NCI-H146 treated with DMSO at 0.1 percent for 48 hours (cell line): ENCODE data around the gene APEX1.
"Not testable (repeated sequence)": the region's sequence is repeated elsewhere in the genome, so short reads cannot be mapped to it uniquely, and the experiment has no call there.

Experiments
- DNase-seq: peaks from one replicate; lab custom pipeline; 2025; ENCODE audit not compliant: unreplicated experiment; lab: John Stamatoyannopoulos, UW

The APEX1 gene

GRCh38 chr14:20472536-20473169 lies 17.6 kb downstream of the APEX1 start:
- DNase-seq = no peak

GRCh38 chr14:20476776-20477175 lies 21.8 kb downstream of the APEX1 start:
- DNase-seq = no peak

DNA sequence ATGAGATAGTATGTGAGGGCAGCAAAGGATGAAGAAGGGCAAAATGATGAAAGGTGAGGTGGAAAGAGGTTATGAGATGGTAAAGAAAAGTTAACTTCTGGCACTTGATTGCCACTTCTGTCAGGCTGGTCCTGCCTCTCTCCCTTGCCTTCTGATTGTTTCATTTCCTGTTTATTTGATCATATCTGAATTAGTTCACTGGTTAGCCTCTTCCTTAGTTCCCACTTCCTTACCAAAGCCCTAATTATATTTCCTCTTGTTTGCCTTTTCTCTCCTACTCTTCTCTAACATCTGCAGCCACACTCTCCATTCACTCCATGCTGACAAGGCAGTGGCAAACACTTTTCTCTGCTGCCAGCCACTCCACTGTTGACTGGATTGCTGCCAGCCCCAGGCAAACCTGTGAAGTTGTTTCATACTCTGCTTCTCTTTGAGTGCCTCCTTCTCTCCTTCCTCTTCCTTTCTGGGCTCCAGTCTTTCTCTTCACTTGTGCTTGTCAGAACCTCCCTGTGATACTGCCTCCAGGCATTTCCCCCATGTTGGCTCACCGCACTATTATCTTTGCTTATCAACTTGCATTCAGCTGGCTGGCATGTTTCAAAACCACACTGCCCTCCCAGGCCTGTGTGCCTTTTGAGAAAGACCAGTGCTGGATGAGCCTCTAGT lies 22.3 kb downstream of the APEX1 start:
- no peak for DNase-seq

GRCh38 chr14:20478894-20479293 lies 23.9 kb downstream of the APEX1 start:
- no peak for DNase-seq

DNA sequence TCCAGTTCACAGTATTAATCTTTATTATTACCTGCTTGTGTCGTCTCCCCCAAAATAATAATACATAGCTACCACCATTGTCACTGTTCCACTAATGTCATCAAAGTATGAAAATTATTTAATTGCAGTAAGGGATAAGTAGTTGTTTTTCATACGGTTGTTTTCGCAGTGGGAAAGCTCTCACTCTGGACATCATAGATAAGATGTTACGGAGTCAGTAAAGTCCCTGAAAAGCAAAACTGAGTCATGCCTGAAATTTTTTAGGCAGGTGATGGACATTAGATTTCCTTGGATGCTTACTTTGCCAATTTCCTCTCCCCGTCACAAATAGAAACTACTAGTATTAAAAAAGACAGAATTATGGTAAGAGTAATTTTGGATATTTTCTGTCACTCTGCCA lies 27.4 kb downstream of the APEX1 start:
- DNase-seq = no peak

- no peak for DNase-seq
Measured at GRCh38 chr14:20485900-20486299, 30.9 kb downstream of the APEX1 start.

DNA sequence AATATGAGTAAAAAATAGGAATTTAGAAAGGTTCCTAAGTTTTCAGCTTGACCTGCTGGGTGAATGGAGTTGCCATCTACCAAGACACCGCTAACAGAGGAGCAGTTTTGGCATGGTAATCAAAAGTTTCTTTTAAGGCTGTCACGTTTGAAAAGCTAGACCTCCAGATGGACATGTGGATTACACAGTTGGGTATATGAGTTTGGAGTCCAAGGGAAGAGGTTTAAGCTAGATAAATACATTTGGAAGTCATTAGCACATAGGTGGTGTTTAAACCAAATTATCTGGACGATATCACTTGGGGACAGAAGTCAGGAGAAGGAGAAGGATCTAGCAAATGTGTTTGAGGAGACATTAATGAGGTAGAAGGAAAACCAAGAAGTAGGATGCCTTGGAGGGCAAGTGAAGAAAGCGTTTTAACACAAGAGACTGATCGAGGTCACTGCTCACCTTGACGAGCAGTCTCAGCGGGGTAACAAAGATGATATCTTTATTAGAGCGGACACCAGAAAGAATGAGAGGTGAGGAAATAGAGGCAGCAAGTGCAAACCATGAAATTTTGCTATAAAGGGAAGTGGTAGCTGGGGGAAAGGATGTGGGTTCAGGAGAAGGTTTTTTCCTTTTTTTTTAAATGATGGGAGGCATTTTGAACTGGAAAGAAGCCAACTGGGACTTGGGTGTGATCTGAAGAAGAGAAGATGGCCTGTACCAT lies 31.8 kb downstream of the APEX1 start:
- DNase-seq = no peak

- DNase-seq = no peak
Measured at GRCh38 chr14:20487396-20487725, 32.3 kb downstream of the APEX1 start.

DNA sequence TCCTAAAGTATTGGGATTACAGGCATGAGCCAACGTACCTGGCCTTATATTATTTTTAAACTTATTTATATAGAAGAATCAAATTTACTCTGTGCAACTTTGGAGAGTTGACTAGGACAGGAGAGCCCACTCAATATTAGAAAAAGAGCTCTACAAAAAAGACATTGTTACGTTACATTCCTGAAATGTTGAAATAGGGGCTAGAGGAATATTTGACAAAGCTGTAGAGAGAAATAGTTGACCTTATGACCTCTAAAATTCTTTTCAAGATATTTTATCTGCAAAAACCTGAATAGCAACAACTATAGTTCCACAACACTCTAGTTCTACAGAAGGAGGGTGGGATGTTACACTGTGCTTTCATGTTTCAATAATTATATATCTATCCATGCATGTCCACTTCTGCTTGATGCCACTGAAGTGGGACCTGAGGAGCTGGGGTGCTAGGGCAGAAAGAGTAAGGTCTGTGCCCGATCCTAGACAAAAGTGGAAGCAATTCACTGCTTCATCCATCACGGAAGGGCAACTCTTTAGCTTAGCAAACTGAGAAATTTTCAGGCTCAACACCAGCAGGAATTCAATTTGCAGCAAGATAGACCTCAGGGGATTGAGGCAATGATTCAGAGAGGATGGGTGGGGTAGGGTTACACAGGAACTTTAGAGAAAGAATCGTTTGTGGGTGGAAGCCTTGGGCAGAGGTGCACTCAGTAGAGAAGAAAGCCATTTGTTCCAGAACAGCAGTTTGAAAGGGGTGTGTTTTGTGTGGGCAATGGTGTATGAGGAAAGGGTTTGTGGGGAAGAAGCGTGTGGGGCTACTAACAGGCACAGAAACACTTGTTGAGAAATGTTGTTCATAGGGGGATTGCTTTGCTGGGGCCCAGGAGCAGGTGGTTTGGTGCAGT lies 34.3 kb downstream of the APEX1 start:
- no peak for DNase-seq

DNA sequence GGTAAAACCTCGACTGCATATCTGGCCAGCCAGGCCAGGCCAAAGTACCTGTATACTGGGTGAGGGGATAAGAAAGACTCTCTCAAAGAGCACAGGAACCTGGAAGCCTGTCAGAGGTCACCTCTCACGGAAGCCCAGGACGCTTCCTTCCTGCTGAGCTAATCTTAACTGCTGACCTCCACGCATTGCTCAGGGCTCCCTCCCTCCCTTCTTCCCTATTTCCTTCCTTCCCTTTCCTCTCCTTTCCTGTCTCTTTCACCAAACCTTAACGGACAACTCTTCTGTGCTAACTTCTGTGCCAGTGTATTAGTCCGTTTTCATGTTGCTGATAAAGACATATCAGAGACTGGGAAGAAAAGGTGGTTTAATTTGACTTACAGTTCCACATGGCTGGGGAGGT lies 35.5 kb downstream of the APEX1 start:
- DNase-seq = no peak

GRCh38 chr14:20492486-20492885 lies 37.5 kb downstream of the APEX1 start:
- DNase-seq = no peak

DNA sequence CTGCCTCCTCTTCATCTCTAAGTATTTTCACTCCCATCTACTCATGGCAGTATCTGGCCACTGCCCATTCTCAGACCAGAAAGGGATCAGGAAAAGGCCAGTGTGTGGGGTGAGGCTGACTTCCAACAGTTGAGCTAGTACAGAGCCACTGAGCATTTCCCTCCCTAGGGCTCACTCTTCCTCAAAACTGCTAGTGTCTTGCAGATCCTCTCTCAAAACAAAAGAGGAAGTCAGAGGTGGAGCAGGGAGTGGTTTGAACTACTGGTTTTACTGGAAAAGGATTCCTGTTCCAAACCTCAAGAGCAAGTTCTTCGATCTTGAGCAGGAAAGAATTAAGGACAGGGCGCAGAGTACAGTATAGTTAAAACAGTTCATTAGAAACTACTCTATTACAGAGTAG lies 38.6 kb downstream of the APEX1 start:
- no peak for DNase-seq

- DNase-seq = no peak
Measured at GRCh38 chr14:20494935-20495766, 40.1 kb downstream of the APEX1 start.

GRCh38 chr14:20498622-20499021 lies 43.6 kb downstream of the APEX1 start:
- DNase-seq = no peak

DNA sequence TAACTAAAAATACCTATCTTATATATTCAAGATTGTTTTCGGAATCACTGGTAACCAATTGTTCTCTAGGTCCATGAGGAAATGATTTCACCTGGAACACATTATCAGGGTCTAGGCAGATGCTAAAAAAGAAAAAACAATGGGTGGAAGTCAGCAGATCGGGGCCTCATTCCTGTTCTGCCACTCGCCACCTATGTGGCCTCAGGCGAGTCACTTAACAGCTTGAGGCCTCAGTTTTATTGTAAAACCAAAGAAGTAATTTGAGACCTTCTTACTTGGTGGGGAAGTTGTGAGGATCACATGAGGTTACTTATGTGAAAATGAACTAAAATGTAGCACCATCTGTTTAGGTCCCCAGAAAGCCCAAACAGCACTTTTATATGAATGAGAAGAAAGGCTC lies 44.1 kb downstream of the APEX1 start:
- DNase-seq = no peak

- DNase-seq = no peak
Measured at GRCh38 chr14:20499881-20500280, 44.9 kb downstream of the APEX1 start.

- no peak for DNase-seq
Measured at GRCh38 chr14:20501346-20501745, 46.3 kb downstream of the APEX1 start.

DNA sequence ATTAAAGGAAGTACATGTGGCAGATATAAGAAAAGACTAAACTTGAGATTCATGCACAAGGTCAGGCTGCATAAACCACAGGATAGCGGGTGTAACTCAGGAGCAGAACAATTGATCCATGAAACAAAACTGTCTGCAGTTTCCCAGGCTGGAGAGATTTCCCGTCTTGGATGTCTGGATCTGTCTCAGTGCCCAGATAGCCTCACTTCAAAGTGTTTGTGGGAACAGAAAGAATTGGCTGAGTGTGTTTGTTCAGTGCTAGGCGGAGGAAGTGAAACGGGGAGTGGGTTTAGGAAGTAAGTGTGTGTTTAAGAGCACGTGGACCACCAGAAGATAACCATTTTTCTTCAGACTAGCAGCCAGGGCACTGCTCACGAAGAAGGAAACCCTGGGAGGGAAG lies 48.9 kb downstream of the APEX1 start:
- DNase-seq = no peak

DNA sequence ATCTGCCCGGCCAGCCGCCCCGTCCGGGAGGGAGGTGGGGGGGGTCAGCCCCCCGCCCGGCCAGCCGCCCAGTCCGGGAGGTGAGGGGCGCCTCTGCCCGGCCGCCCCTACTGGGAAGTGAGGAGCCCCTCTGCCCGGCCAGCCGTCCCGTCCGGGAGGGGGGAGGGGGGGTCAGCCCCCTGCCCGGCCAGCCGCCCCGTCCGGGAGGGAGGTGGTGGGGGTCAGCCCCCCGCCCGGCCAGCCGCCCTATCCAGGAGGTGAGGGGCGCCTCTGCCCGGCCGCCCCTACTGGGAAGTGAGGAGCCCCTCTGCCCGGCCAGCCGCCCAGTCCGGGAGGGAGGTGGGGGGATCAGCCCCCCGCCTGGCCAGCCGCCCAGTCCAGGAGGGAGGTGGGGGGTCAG lies 51.2 kb downstream of the APEX1 start:
- not testable (repeated sequence) for DNase-seq

DNA sequence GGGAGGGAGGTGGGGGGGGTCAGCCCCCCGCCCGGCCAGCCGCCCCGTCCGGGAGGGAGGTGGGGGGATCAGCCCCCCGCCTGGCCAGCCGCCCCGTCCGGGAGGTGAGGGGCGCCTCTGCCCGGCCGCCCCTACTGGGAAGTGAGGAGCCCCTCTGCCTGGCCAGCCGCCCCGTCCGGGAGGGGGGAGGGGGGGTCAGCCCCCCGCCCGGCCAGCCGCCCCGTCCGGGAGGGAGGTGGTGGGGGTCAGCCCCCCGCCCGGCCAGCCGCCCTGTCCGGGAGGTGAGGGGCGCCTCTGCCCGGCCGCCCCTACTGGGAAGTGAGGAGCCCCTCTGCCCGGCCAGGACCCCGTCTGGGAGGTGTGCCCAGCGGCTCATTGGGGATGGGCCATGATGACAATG lies 51.7 kb downstream of the APEX1 start:
- DNase-seq = not testable (repeated sequence)
